Measurements from ENCODE around the gene SDF2L1.

DNA sequence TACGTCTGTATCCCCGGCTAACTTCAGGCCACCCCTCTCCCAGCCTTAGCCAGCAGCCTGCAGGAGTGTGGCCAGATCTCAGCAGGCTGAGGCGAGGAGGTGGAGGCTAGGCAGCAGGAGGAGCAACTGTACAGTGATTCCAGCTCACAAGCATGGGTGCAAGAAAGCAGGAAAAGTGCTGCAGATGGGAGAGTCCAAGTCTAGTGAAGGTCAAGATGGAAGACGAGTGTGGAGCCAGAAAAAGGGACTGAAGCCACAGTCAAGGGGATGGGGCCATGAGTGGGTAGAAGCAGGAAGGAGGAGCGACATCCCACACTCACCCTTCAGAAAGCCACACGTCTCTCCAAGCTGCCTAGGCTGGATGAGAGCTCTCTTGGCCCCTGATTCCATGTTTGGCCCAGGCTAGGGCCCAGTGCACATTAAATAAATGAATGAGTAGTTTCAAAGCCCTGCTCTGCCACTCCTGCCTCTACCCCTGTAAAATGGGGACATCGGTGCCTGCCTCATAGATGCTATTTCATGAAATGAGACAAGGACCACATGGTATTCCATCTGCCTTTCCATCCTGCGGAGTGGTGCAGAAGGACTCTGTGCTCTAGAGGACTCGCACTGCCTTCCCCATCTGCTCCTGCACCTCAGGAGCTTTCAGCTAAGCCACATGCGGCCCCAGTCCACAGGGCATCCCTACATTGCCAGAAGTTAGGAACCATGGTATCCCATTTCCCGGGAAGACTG is 15.2 kb upstream of the SDF2L1 start:
- TF ChIP-seq, protein P1, sequence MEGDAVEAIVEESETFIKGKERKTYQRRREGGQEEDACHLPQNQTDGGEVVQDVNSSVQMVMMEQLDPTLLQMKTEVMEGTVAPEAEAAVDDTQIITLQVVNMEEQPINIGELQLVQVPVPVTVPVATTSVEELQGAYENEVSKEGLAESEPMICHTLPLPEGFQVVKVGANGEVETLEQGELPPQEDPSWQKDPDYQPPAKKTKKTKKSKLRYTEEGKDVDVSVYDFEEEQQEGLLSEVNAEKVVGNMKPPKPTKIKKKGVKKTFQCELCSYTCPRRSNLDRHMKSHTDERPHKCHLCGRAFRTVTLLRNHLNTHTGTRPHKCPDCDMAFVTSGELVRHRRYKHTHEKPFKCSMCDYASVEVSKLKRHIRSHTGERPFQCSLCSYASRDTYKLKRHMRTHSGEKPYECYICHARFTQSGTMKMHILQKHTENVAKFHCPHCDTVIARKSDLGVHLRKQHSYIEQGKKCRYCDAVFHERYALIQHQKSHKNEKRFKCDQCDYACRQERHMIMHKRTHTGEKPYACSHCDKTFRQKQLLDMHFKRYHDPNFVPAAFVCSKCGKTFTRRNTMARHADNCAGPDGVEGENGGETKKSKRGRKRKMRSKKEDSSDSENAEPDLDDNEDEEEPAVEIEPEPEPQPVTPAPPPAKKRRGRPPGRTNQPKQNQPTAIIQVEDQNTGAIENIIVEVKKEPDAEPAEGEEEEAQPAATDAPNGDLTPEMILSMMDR (conservative IDR thresholded peaks at IDR 0.05): no peak
- TF ChIP-seq ZFX (IDR thresholded peaks at IDR 0.05): no peak
